Mesothelial cell of epicardium (in vitro differentiated cells): ENCODE data around the gene SIVA1. TPM values are rescaled to one million over a fixed set of nuclear protein-coding genes. Genes with fewer than 3 reads are reported as not detected.

Experiments used
- DNase-seq, 2 experiments: peaks; one replicate each; pipeline ENCODE4 v3.0.0; 2021; ENCODE audit warnings: low spot score in 2 of 2; ENCODE audit not compliant: unreplicated experiment in 2 of 2
- H3K27ac Mint-ChIP-seq: 2 replicates; pipeline ENCODE4 v1.8.0; 2021; ENCODE audit warnings: mixed read lengths
- H3K27me3 Mint-ChIP-seq: 2 replicates; pipeline ENCODE4 v1.8.0; 2021; ENCODE audit warnings: low read depth, mixed read lengths
- H3K36me3 Mint-ChIP-seq: 2 replicates; pipeline ENCODE4 v1.8.0; 2021; ENCODE audit warnings: mixed read lengths
- H3K4me1 Mint-ChIP-seq: 2 replicates; pipeline ENCODE4 v1.8.0; 2021; ENCODE audit warnings: mixed read lengths
- H3K4me3 Mint-ChIP-seq: 2 replicates; pipeline ENCODE4 v1.8.0; 2021; ENCODE audit warnings: mild to moderate bottlenecking, moderate library complexity, mixed read lengths
- H3K9me3 Mint-ChIP-seq: 2 replicates; pipeline ENCODE4 v1.8.0; 2021; ENCODE audit warnings: mixed read lengths
- CTCF ChIP-seq: fragments of 200-600 bp; sonication (generic); IDR thresholded peaks from one replicate; pipeline ENCODE4 v1.5.0; 2021; ENCODE audit warnings: antibody characterized with exemption; ENCODE audit not compliant: unreplicated experiment
- total RNA-seq: library from RNA; stranded (reverse); gene quantifications from 3 replicates; pipeline ENCODE4 v1.2.1, GENCODE V29; 2021

The SIVA1 gene
- total RNA-seq, 1 donor from 2014 or later, result 70.9 TPM

- H3K27ac Mint-ChIP-seq, result no peak overlapping the region
- no peak for TF ChIP-seq CTCF
- H3K4me3 Mint-ChIP-seq, result no peak overlapping the region
- H3K4me1 Mint-ChIP-seq, result peaks cover 5% of the 10 kb centered on the region
- DNase-seq, result no peak
- no peaks in the 10 kb centered on the region for H3K36me3 Mint-ChIP-seq
- H3K9me3 Mint-ChIP-seq, result no peaks in the 10 kb centered on the region
- H3K27me3 Mint-ChIP-seq, result peaks cover 5% of the 10 kb centered on the region
These were observed 23.1 kb upstream of the SIVA1 start for GRCh38 chr14:104729835-104730181.

GRCh38 chr14:104730487-104730886, 22.5 kb upstream of the SIVA1 start:
- no peak for TF ChIP-seq CTCF
- Mint-ChIP-seq H3K27me3 (peaks cover 5% of the 10 kb centered on the region), H3K4me1 (peaks cover under 1% of the 10 kb centered on the region), H3K36me3 (no peaks in the 10 kb centered on the region), H3K9me3 (no peaks in the 10 kb centered on the region), H3K4me3 (no peak overlapping the region), H3K27ac (no peak overlapping the region)
- DNase-seq, result no peak

GRCh38 chr14:104731320-104732294, 21.3 kb upstream of the SIVA1 start:
- no peaks in the 10 kb centered on the region for H3K9me3 Mint-ChIP-seq
- no peak overlapping the region for H3K4me3 Mint-ChIP-seq
- DNase-seq, result no peak
- peaks cover 5% of the 10 kb centered on the region for H3K27me3 Mint-ChIP-seq
- TF ChIP-seq CTCF, result no peak
- H3K36me3 Mint-ChIP-seq, result no peaks in the 10 kb centered on the region
- no peaks in the 10 kb centered on the region for H3K4me1 Mint-ChIP-seq
- H3K27ac Mint-ChIP-seq, result no peak overlapping the region

GRCh38 chr14:104732355-104732804, 20.6 kb upstream of the SIVA1 start:
- no peak for TF ChIP-seq CTCF
- H3K4me3 Mint-ChIP-seq, result no peak overlapping the region
- H3K36me3 Mint-ChIP-seq, result no peaks in the 10 kb centered on the region
- H3K27me3 Mint-ChIP-seq, result peaks cover 5% of the 10 kb centered on the region
- no peaks in the 10 kb centered on the region for H3K9me3 Mint-ChIP-seq
- H3K27ac Mint-ChIP-seq, result no peak overlapping the region
- no peaks in the 10 kb centered on the region for H3K4me1 Mint-ChIP-seq
- DNase-seq, result no peak

- no peaks in the 10 kb centered on the region for H3K4me1 Mint-ChIP-seq
- peaks cover 1% of the 10 kb centered on the region for H3K27me3 Mint-ChIP-seq
- no peaks in the 10 kb centered on the region for H3K9me3 Mint-ChIP-seq
- no peaks in the 10 kb centered on the region for H3K36me3 Mint-ChIP-seq
- no peak overlapping the region for H3K4me3 Mint-ChIP-seq
- H3K27ac Mint-ChIP-seq, result no peak overlapping the region
- no peak for DNase-seq
- TF ChIP-seq CTCF, result no peak
These were observed 19.8 kb upstream of the SIVA1 start for GRCh38 chr14:104732931-104733681.
